Epithelial cell of prostate (primary cell): Measurements from ENCODE around the gene KPNA6.
A peak's percentile ranks its signal among the peaks of the same experiment; 100 is the strongest.
"Not testable (repeated sequence)": the region's sequence is repeated elsewhere in the genome, so short reads cannot be mapped to it uniquely, and the experiment has no call there.

Experiments used
- DNase-seq: peaks from one replicate; pipeline ENCODE4 v3.0.0-alpha.2; 2011; ENCODE audit warnings: low read depth, low spot score
- H3K27ac ChIP-seq: fragments of 450-650 bp; 2 replicates; pipeline ENCODE4 v1.5.1; 2017; ENCODE audit warnings: mild to moderate bottlenecking

The KPNA6 gene

GRCh38 chr1:32107742-32108661 lies at the start of gene KPNA6:
KPNA6 (plus strand) TSS chr1:32108056; CDS start chr1:32108131, 75 bp downstream.
- H3K27ac ChIP-seq = peak within 1 kb of the TSS; percentile 93
- peak; percentile 89 for DNase-seq

GRCh38 chr1:32060914-32061313 lies 46.9 kb upstream of the KPNA6 start:
- no peak for DNase-seq
- H3K27ac ChIP-seq = peak overlapping the region; percentile 9

GRCh38 chr1:32062867-32063230 lies 45.0 kb upstream of the KPNA6 start:
- no peak for DNase-seq
- H3K27ac ChIP-seq = peak overlapping the region; percentile 45

GRCh38 chr1:32063261-32063681 lies 44.6 kb upstream of the KPNA6 start:
- H3K27ac ChIP-seq = peak overlapping the region; percentile 45
- no peak for DNase-seq

GRCh38 chr1:32065613-32066488 lies 42.0 kb upstream of the KPNA6 start:
- not testable (repeated sequence) for DNase-seq
- H3K27ac ChIP-seq = peak overlapping the region; percentile 62

GRCh38 chr1:32066489-32066873 lies 41.4 kb upstream of the KPNA6 start:
- peak; percentile 64 for DNase-seq
- H3K27ac ChIP-seq = peak overlapping the region; percentile 62

GRCh38 chr1:32068957-32069588 lies 38.8 kb upstream of the KPNA6 start:
- no peak for DNase-seq
- H3K27ac ChIP-seq = peak overlapping the region; percentile 18

- peak overlapping the region; percentile 81 for H3K27ac ChIP-seq
- DNase-seq = no peak
These were observed 35.9 kb upstream of the KPNA6 start for GRCh38 chr1:32071758-32072621.

- DNase-seq = peak; percentile 64
- peak within 1 kb of the TSS; percentile 81 for H3K27ac ChIP-seq
These were observed 35.1 kb upstream of the KPNA6 start, which contains the start of gene TMEM39B for GRCh38 chr1:32072622-32073298. TMEM39B (plus strand) TSS chr1:32072939; CDS start chr1:32073048, 109 bp downstream.

GRCh38 chr1:32073299-32074229 lies 34.3 kb upstream of the KPNA6 start:
- DNase-seq = no peak
- peak overlapping the region; percentile 81 for H3K27ac ChIP-seq

- DNase-seq = no peak
- no peak overlapping the region for H3K27ac ChIP-seq
These were observed 33.0 kb upstream of the KPNA6 start for GRCh38 chr1:32074841-32075240.

GRCh38 chr1:32077451-32077850 lies 30.4 kb upstream of the KPNA6 start:
- no peak overlapping the region for H3K27ac ChIP-seq
- no peak for DNase-seq

- DNase-seq = no peak
- H3K27ac ChIP-seq = no peak overlapping the region
These were observed 25.8 kb upstream of the KPNA6 start for GRCh38 chr1:32082022-32082421.

GRCh38 chr1:32086381-32086780 lies 21.5 kb upstream of the KPNA6 start:
- H3K27ac ChIP-seq, DNase-seq: not testable (repeated sequence)

- no peak overlapping the region for H3K27ac ChIP-seq
- no peak for DNase-seq
These were observed 16.7 kb upstream of the KPNA6 start for GRCh38 chr1:32091176-32091575.

- no peak for DNase-seq
- H3K27ac ChIP-seq = no peak overlapping the region
These were observed 16.3 kb upstream of the KPNA6 start for GRCh38 chr1:32091591-32091990.

- H3K27ac ChIP-seq = peak overlapping the region; percentile 35
- DNase-seq = no peak
These were observed 12.9 kb upstream of the KPNA6 start for GRCh38 chr1:32094746-32095521.
